Measurements from ENCODE around the gene ARFGAP1.

The ARFGAP1 gene

DNA sequence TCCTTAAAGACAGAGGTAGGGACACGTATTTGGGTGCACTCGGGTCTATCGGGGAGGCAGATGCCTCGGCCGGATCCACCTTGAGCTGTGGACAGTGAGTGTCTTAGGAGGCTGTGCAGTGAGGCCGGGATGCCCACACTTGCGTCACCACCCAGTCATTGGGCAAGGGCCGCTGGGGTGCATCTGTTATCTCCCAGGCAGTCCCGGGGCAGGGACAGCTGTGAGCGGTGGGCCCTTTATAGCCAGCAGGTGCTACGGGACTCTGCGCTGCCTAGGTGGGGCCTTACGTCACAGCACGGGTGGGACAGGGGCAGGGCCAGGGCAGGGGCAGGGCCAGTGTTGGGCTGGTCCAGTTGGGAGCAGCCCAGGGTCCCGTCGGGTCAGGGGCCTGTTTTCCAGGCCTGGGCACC lies 19.7 kb downstream of the ARFGAP1 start:
- Mint-ChIP-seq H3K27ac (no peak overlapping the region), H3K4me1 (no peaks in the 10 kb centered on the region), H3K4me3 (no peak overlapping the region), H3K27me3 (peaks cover 4% of the 10 kb centered on the region), H3K9me3 (no peaks in the 10 kb centered on the region), H3K36me3 (peaks cover 6% of the 10 kb centered on the region)
- no peak for DNase-seq (ENCODE audit: low spot score in 2 of 2)
- ATAC-seq (ENCODE audit: low read depth) = no peak

DNA sequence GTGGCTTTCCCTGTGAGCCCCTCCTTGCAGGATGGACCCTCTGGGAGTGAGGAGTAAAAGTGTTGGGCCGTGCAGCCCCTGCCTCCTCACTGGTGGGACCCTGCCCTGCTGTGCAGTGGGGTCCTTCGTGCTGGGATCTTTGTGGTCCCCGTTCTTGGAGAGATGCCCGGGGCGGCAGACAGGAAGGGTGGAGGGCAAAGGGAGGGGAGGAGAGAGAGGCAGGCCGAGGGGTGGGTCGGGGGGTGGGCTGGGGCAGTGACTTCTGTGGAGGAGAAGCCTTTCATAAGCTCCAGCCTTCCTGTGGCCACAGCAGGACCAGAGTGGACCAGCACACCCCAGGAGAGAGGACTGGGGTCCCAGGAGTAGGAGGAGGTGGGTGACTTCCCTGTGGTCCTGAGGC lies 20.3 kb downstream of the ARFGAP1 start, which contains the start of gene COL20A1:
COL20A1 (plus strand) TSS at position 283 of the 400 bp plus-strand sequence. CDS start 1,922 bp downstream, outside the sequence.
- Mint-ChIP-seq H3K9me3 (no peaks in the 10 kb centered on the region), H3K27ac (no peak within 1 kb of the TSS)

DNA sequence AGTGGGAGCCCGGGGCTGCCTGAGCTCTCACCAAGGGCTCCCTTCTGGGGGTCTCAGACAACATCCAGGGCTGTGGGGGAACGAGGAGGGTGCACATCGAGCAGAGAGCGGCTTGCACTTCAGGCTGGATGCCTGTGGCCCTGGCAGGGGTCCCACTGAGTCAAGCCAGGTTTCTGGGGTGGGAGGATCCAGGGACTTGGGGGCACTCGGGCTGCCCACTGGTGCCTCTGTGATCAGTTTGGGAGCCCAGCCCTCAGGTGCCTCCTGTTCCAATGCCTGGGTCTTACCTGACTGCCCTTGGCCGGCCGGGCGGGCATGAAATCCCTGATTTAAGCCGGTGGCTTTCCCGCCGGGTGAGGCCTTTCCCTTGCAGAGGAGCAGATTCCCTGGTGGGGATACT lies 20.8 kb downstream of the ARFGAP1 start:
- Mint-ChIP-seq H3K27me3 (peaks cover 4% of the 10 kb centered on the region), H3K27ac (no peak overlapping the region), H3K36me3 (peaks cover 3% of the 10 kb centered on the region), H3K4me3 (no peak overlapping the region), H3K4me1 (no peaks in the 10 kb centered on the region), H3K9me3 (no peaks in the 10 kb centered on the region)
- ATAC-seq (ENCODE audit: low read depth) = no peak
- DNase-seq (ENCODE audit: low spot score in 2 of 2) = no peak

More for the DNA sequence above, 20.3 kb downstream of the ARFGAP1 start, which contains the start of gene COL20A1:
- ATAC-seq (ENCODE audit: low read depth) = no peak
- Mint-ChIP-seq H3K4me1 (no peaks in the 10 kb centered on the region), H3K4me3 (no peak within 1 kb of the TSS), H3K36me3 (peaks cover 6% of the 10 kb centered on the region), H3K27me3 (peaks cover 4% of the 10 kb centered on the region)
- no peak for DNase-seq (ENCODE audit: low spot score in 2 of 2)

DNA sequence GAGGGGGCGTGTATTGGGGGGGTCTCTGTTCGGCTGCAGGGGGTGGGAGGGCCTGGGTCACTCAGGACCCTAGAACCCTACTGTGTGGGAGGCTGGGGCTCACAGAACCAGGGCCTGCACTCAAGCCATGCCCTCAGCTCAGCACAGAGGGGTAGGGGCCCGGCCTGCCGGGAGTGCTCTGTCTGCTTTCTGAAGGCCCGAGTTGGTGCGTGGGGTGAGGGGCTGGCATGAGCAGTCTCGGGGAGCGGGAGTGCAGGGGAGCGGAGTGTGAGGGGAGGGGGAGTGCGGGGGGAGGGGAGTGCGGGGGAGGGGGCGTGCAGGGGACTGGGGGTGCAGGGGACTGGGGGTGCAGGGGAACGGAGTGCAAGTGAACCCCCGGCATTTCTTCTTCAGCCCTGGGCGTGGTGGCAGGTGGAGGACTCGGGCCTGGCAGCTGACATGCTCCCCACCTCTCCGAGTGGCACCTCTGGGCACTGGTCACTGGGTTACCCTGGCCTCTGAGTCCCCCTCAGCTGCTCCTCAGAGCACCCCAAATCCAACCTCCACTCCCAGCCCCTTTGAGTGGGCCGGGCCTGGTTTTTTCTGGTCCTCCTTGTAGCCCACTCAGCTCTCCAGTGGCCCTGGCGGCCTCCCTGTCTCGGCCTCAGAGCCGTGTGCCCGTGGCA lies 21.4 kb downstream of the ARFGAP1 start:
- Mint-ChIP-seq H3K27me3 (peaks cover 5% of the 10 kb centered on the region), H3K4me3 (no peak overlapping the region), H3K9me3 (no peaks in the 10 kb centered on the region), H3K4me1 (no peaks in the 10 kb centered on the region), H3K36me3 (no peaks in the 10 kb centered on the region), H3K27ac (no peak overlapping the region)
- DNase-seq (ENCODE audit: low spot score in 2 of 2) = no peak
- no peak for ATAC-seq (ENCODE audit: low read depth)

DNA sequence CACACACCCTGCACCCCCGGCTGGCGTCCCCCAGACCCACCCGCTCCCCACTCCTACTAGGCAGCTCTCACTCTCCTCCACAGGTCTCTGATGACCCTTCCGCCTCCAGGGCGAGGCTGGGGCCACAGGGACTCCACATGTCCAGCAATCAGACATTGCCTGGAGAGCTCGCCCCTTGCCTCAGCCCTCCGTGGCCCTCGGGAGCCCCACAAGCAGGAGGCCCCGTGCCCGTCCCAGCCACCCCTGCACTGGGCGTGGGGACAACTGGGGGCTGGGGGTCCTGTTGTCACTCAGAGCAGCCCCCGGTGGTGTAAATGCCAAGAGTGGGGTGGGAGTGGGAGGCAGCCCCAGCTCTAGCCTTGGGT lies 21.9 kb downstream of the ARFGAP1 start:
- peaks cover 8% of the 10 kb centered on the region for H3K27me3 Mint-ChIP-seq
- H3K9me3 Mint-ChIP-seq = no peaks in the 10 kb centered on the region
- ATAC-seq (ENCODE audit: low read depth) = no peak
- no peak overlapping the region for H3K27ac Mint-ChIP-seq
- no peak for DNase-seq (ENCODE audit: low spot score in 2 of 2)
- H3K36me3 Mint-ChIP-seq = no peaks in the 10 kb centered on the region
- no peaks in the 10 kb centered on the region for H3K4me1 Mint-ChIP-seq
- no peak overlapping the region for H3K4me3 Mint-ChIP-seq

DNA sequence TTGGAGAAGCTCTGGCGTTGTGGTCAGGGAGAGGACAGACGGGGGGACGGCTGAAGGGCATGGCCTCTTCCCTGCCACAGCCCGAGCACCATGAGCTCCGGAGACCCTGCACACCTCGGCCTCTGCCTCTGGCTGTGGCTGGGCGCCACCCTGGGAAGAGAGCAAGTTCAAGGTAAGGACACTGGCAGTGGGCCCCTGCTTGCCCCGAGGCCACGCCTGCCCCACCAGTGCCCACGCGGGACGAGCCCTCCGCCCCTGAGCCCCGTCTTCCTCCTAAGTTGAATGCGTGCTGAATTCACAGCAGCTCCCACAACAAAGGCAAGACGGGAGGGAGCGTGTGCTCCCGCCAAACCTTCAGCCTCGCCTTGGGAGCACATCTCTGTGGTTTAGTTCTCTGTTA lies 22.4 kb downstream of the ARFGAP1 start:
- H3K4me3 Mint-ChIP-seq = no peak overlapping the region
- H3K27ac Mint-ChIP-seq = no peak overlapping the region
- DNase-seq (ENCODE audit: low spot score in 2 of 2) (no peak), ATAC-seq (ENCODE audit: low read depth) (no peak)
- H3K36me3 Mint-ChIP-seq = no peaks in the 10 kb centered on the region
- peaks cover 8% of the 10 kb centered on the region for H3K27me3 Mint-ChIP-seq
- H3K9me3 Mint-ChIP-seq = no peaks in the 10 kb centered on the region
- H3K4me1 Mint-ChIP-seq = no peaks in the 10 kb centered on the region

DNA sequence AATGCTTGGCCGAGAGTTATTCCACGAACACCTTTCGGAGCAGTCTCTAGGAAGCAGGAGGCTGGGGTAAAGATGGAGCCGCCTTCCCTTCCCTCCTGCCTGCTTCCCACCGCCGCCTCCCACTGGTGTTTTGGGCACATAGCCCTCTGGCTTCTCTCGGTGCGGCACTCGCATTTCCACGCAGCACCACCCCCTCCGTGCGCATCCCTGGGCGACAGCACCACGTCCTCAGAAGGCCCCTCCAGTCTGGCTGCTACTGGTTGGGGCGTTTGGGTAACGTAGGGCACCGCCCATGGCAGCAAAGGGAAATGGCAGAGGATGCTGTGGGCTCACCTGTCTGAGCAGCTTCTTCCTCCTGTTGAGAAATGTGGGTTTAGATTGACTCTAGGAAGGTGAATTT lies 22.8 kb downstream of the ARFGAP1 start:
- H3K36me3 Mint-ChIP-seq = no peaks in the 10 kb centered on the region
- no peak overlapping the region for H3K27ac Mint-ChIP-seq
- peaks cover 8% of the 10 kb centered on the region for H3K27me3 Mint-ChIP-seq
- H3K9me3 Mint-ChIP-seq = no peaks in the 10 kb centered on the region
- H3K4me3 Mint-ChIP-seq = no peak overlapping the region
- DNase-seq (ENCODE audit: low spot score in 2 of 2) (no peak), ATAC-seq (ENCODE audit: low read depth) (no peak)
- H3K4me1 Mint-ChIP-seq = no peaks in the 10 kb centered on the region

DNA sequence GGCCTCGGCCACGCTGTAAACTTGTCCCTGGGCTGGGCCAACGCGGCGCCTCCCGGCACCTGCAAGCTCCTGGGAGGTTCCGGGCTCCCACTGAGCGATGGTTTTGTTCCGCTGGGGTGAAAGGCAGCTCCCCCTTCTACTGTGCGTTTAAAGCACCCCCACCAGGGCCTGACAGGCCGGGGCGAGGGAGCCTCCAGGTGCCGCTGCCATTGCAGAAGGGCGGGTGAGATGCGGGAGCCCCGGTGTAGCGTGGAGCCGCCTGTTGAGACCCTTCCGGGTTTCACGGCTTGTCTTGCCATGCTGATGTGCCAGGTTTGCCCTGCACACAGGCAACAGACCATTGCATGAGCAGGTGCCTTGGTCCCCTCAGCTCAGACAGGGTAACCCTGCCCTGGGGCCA lies 23.2 kb downstream of the ARFGAP1 start:
- H3K27me3 Mint-ChIP-seq = peaks cover 8% of the 10 kb centered on the region
- H3K27ac Mint-ChIP-seq = no peak overlapping the region
- ATAC-seq (ENCODE audit: low read depth) (no peak), DNase-seq (ENCODE audit: low spot score in 2 of 2) (no peak)
- H3K9me3 Mint-ChIP-seq = no peaks in the 10 kb centered on the region
- H3K36me3 Mint-ChIP-seq = no peaks in the 10 kb centered on the region
- no peak overlapping the region for H3K4me3 Mint-ChIP-seq
- no peaks in the 10 kb centered on the region for H3K4me1 Mint-ChIP-seq

DNA sequence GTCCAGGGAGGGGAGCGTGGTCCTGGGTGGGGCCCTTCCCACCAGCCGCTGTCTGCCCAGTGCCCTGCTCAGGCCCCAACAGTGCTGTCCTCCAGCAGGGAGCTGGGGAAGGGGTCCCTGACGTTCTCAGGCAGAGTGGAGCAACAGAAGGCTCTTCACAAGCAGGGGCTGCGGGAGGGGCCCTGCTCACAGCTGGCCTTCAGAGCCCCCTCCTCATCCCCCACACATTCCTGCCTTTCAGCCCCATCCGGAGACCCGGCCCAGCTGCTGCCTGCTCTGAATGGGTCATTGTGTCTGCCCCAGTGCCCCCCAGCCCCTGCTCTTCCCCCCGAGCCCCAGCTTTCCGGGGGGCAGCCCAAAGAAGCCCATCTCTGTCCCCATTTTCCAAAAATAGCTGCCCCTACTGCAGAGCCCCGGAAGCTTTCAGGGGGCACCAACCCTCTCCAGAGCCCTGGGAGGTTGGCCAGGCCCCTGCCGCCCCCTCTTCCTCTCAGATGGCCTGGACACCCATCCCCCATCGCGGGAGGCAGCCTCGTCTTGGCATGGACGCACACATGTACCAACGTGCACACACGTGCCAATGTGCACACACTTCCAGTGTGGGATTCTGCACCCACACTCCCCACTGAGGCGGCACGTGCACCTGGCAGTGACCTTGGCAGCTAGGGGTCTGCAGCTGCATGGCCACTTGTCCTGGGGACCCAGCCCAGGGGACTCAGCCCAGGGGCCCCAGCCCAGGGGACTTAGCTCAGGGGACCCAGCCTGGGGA lies 24.1 kb downstream of the ARFGAP1 start:
- H3K27me3 Mint-ChIP-seq = peaks cover 12% of the 10 kb centered on the region
- peaks cover 3% of the 10 kb centered on the region for H3K9me3 Mint-ChIP-seq
- no peak overlapping the region for H3K4me3 Mint-ChIP-seq
- DNase-seq (ENCODE audit: low spot score in 2 of 2) = no peak
- no peaks in the 10 kb centered on the region for H3K4me1 Mint-ChIP-seq
- no peaks in the 10 kb centered on the region for H3K36me3 Mint-ChIP-seq
- H3K27ac Mint-ChIP-seq = no peak overlapping the region
- no peak for ATAC-seq (ENCODE audit: low read depth)

DNA sequence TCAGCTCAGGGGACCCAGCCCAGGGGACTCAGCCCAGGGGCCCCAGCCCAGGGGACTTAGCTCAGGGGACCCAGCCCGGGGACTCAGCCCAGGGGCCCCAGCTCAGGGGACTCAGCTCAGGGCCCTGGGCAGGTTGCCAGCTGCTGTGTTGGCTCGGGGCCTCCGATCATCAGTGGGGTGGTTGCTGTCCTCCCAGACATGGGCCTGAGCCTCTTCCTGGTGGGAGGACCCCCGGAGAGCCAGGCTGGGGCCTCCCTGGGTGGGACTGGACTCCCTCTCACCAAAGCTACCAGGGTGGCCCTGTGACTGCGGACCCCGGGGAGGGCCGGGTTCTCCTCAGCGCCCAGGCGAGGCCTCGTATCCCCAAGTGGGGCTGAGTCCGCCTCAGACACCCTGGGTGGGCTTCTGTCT lies 24.8 kb downstream of the ARFGAP1 start:
- Mint-ChIP-seq H3K36me3 (no peaks in the 10 kb centered on the region), H3K27me3 (peaks cover 12% of the 10 kb centered on the region), H3K4me1 (no peaks in the 10 kb centered on the region), H3K27ac (no peak overlapping the region), H3K4me3 (no peak overlapping the region), H3K9me3 (peaks cover 3% of the 10 kb centered on the region)
- DNase-seq (ENCODE audit: low spot score in 2 of 2) (no peak), ATAC-seq (ENCODE audit: low read depth) (no peak)

DNA sequence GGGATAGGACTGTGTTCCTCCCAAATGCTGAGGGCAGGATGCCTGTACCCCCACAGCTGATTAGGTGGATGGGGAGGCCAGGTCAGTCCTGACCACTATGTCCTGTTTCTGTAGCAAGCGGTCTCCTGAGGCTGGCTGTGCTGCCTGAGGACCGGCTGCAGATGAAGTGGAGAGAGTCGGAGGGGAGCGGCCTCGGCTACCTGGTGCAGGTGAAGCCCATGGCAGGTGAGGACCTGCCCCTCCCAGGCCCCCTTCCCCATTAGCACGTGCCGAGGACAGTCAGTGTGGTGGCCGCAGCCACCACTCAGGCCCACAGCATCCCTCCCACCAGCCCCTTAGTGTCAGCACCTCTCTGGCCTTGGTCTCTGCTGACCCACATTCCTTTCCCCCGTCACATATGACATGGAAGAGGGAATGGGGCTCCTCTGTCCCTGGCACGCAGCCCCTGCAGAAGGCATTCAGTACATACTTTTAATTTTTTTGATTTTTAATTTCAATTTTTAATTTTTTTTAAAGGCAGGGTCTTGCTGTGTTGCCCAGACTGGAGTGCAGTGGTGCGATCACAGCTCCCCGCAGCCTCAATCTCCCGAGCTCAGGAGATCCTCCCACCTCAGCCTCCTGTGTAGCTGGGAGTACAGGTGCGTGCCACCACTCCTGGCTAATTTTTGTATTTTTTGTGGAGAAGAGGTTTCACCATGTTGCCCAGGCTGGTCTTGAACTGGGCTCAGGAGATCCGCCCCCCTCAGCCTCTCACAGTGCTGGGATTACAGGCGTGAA lies 25.4 kb downstream of the ARFGAP1 start:
- ATAC-seq (ENCODE audit: low read depth) = no peak

DNA sequence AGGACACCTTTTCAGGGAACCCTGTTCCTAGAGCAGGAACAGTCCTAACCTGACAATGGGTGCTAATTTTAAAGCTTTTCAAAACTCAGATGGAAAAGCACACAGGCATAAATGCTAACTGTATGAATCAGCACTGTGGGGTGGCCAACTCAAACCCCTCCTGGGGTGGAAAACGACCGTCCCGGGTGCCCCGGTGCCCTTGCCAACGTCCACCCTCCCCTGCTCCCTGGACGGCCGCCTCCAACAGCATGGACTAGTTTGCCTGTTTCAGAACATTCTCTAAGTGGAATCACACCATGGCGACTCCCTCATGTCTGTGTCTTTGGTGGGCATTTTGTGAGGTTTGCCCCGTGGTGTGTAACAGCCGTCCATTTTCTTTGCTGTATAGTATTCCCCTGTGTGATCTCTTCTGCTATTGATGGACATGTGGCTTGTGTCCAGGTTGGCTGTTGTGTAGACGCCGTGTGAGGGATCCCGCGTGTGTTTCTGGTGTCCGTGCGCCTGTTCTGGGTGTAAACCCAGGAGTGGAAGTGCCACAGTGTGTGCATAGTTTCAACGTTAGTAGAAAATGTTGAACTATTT lies 26.2 kb downstream of the ARFGAP1 start:
- Mint-ChIP-seq H3K27me3 (peaks cover 16% of the 10 kb centered on the region), H3K27ac (no peak overlapping the region), H3K9me3 (peaks cover 3% of the 10 kb centered on the region), H3K4me3 (no peak overlapping the region), H3K4me1 (no peaks in the 10 kb centered on the region), H3K36me3 (peaks cover 2% of the 10 kb centered on the region)
- ATAC-seq (ENCODE audit: low read depth) = no peak
- DNase-seq (ENCODE audit: low spot score in 2 of 2) = no peak

More for the DNA sequence above, 25.4 kb downstream of the ARFGAP1 start:
- Mint-ChIP-seq H3K36me3 (peaks cover 2% of the 10 kb centered on the region), H3K4me1 (no peaks in the 10 kb centered on the region), H3K9me3 (peaks cover 3% of the 10 kb centered on the region), H3K27me3 (peaks cover 16% of the 10 kb centered on the region), H3K27ac (no peak overlapping the region), H3K4me3 (no peak overlapping the region)
- no peak for DNase-seq (ENCODE audit: low spot score in 2 of 2)

DNA sequence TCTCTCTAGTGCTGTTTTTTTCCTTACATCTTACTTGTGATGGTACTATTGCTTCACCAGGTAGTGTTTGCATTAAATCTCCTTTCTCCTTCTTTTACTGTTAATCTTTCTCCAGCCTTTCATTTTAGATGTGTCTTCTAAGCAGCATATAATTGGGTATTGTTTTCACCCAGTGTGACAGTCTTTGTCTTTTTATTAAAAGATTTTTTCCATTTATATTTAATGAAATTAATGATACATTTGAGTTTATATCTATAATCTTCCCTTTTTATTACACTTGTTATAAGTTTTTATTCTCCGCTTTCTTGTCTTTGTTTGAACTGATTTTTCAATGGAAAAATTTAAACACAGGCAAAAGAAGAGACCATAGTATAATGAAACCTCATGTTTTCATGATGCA lies 29.1 kb downstream of the ARFGAP1 start:
- no peak for DNase-seq (ENCODE audit: low spot score in 2 of 2)
- Mint-ChIP-seq H3K27ac (no peak overlapping the region), H3K4me1 (no peaks in the 10 kb centered on the region), H3K9me3 (peaks cover 3% of the 10 kb centered on the region), H3K4me3 (no peak overlapping the region), H3K36me3 (peaks cover 2% of the 10 kb centered on the region), H3K27me3 (peaks cover 11% of the 10 kb centered on the region)
- ATAC-seq (ENCODE audit: low read depth) = no peak
